CD4-positive, CD25-positive, alpha-beta regulatory T cell (primary cell): Measurements from ENCODE around the gene TUBGCP5. TPM values are rescaled to one million over a fixed set of nuclear protein-coding genes. Genes with fewer than 3 reads are reported as not detected.
A peak's percentile ranks its signal among the peaks of the same experiment; 100 is the strongest.
"Not testable (repeated sequence)": the region's sequence is repeated elsewhere in the genome, so short reads cannot be mapped to it uniquely, and the experiment has no call there.

Source experiments
- ATAC-seq, 2 donors: fragments of 150-1000 bp; cut with Tn5 transposase; one replicate each; pipeline ENCODE4 v1.10.0; 2021; ENCODE audit warnings: low read depth in 2 of 2, moderate number of reproducible peaks in 2 of 2, moderate library complexity in 1 of 2
- DNase-seq, 3 donors: peaks; one replicate each; pipeline versions ENCODE4 v3.0.0 to v3.0.0-alpha.2; 2012 to 2022; ENCODE audit warnings: mixed read lengths in 1 of 3
- H3K27ac ChIP-seq: one replicate; pipeline ENCODE4 v1.7.0; 2013; ENCODE audit warnings: mild to moderate bottlenecking, low read length; ENCODE audit not compliant: insufficient read depth, poor library complexity, severe bottlenecking
- H3K27me3 ChIP-seq: one replicate; pipeline ENCODE4 v1.7.0; 2013; ENCODE audit warnings: low read length; ENCODE audit not compliant: control insufficient read depth, insufficient read depth
- H3K36me3 ChIP-seq: one replicate; pipeline ENCODE4 v1.7.0; 2013; ENCODE audit warnings: mild to moderate bottlenecking, low read length, moderate library complexity; ENCODE audit not compliant: control insufficient read depth, insufficient read depth
- H3K4me1 ChIP-seq: 2 replicates; pipeline ENCODE4 v1.7.0; 2013; ENCODE audit warnings: mild to moderate bottlenecking, low read length; ENCODE audit not compliant: insufficient read depth, control insufficient read depth, poor library complexity, severe bottlenecking
- H3K4me3 ChIP-seq: one replicate; pipeline ENCODE4 v1.7.0; 2013; ENCODE audit warnings: low read depth, mild to moderate bottlenecking, low read length, moderate library complexity
- H3K9me3 ChIP-seq, 2 experiments: 1 replicate in 1 of 2; 2 replicates in 1 of 2; pipeline ENCODE4 v1.7.0; 2013; ENCODE audit warnings: low read length in 2 of 2, mild to moderate bottlenecking in 1 of 2, moderate library complexity in 1 of 2; ENCODE audit not compliant: control insufficient read depth in 2 of 2
- H3K27ac Mint-ChIP-seq, 3 donors: one replicate each; pipeline ENCODE4 v1.8.0; 2020 to 2022; ENCODE audit warnings: mild to moderate bottlenecking in 3 of 3, mixed read lengths in 3 of 3, moderate library complexity in 2 of 3
- H3K27me3 Mint-ChIP-seq: one replicate; pipeline ENCODE4 v1.8.0; 2022; ENCODE audit warnings: mild to moderate bottlenecking, mixed read lengths
- H3K36me3 Mint-ChIP-seq: one replicate; pipeline ENCODE4 v1.8.0; 2020; ENCODE audit warnings: mixed read lengths
- H3K4me1 Mint-ChIP-seq, 4 donors: one replicate each; pipeline ENCODE4 v1.8.0; 2020 to 2022; ENCODE audit warnings: mixed read lengths in 4 of 4, mild to moderate bottlenecking in 1 of 4
- H3K4me3 Mint-ChIP-seq, 4 donors: one replicate each; pipeline ENCODE4 v1.8.0; 2020 to 2022; ENCODE audit warnings: mild to moderate bottlenecking in 4 of 4, mixed read lengths in 4 of 4, moderate library complexity in 3 of 4
- H3K9me3 Mint-ChIP-seq, 7 donors: one replicate each; pipeline ENCODE4 v1.8.0; 2020 to 2022; ENCODE audit warnings: mixed read lengths in 7 of 7, mild to moderate bottlenecking in 3 of 7, moderate library complexity in 2 of 7
- polyA plus RNA-seq, 4 donors: library from polyadenylated mRNA; unstranded; fragments of 300-500 nt; fragmentation: Illumina TruSeq; gene quantifications; one replicate each; pipeline ENCODE4 v1.2.3, GENCODE V29; 2021
- total RNA-seq: library from RNA; stranded (reverse); gene quantifications from one replicate; pipeline ENCODE4 v1.2.3, GENCODE V29; 2022

TUBGCP5 gene
- total RNA-seq (20.2 TPM), polyA plus RNA-seq (1 to 10 TPM; 5.0 to 9.3 (median 7.1) TPM)

DNA sequence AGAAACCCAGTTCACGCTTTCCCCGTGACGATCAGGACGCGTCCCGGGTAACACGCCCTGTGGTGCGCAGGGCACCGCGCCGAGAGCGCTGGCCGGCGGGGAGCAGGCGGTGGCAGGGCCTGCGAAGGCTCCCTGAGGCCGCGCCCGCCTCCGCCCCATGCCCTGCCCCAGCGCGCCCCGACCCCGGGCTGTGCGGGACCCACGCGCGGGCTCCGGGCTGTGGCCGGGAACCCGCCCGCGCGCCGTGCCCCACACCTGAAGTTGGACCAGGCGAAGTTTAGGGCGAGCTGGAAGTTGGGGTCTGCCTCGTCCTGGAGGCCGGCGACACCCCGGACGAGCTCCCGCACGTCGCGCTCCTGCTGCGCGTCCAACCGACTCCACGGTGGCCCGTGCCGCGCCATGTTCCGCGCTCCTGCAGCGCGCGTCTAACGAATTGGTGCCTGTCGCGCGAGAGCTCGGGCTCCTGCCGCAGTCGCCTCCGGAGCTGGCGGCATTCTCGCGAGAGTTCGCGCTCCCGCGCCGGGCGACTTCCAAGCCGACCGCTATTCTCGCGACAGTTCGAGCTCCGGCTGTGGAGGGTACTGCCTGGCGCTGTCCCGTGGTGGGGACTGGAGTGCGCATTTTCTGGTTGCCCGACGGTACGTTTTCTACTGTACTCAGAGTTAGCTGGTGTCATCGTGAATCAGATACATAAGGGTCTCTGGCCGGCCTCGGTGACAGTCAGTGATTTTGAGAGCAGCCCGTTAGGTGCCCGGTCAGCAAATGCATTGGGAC is at the start of gene TUBGCP5:
TUBGCP5 (minus strand) TSS at position 427 of the 774 bp plus-strand sequence; CDS start at position 401, 26 bp downstream.
- H3K36me3 Mint-ChIP-seq = peaks cover 15% of the 10 kb centered on the region
- ATAC-seq = peak; percentile 95 to 96
- peak within 1 kb of the TSS; percentile 91 to 98 (median 94) for H3K4me3 Mint-ChIP-seq
- Histone ChIP-seq H3K27ac (peak within 1 kb of the TSS; percentile 61), H3K27me3 (no peaks in the 10 kb centered on the region), H3K36me3 (peaks cover 8% of the 10 kb centered on the region), H3K4me3 (peak within 1 kb of the TSS; percentile 89), H3K9me3 (no peaks in the 10 kb centered on the region), H3K4me1 (peaks cover 19% of the 10 kb centered on the region)
- H3K4me1 Mint-ChIP-seq = peaks cover 14 to 35% (median 19%) of the 10 kb centered on the region in 4 donors
- H3K27ac Mint-ChIP-seq = peak within 1 kb of the TSS; percentile 90 to 94 (median 93)
- H3K9me3 Mint-ChIP-seq = peaks cover 0 to 2% (median 0%) of the 10 kb centered on the region in 7 donors
- H3K27me3 Mint-ChIP-seq = no peaks in the 10 kb centered on the region
- DNase-seq = peak; percentile 92 to 98 (median 97)

DNA sequence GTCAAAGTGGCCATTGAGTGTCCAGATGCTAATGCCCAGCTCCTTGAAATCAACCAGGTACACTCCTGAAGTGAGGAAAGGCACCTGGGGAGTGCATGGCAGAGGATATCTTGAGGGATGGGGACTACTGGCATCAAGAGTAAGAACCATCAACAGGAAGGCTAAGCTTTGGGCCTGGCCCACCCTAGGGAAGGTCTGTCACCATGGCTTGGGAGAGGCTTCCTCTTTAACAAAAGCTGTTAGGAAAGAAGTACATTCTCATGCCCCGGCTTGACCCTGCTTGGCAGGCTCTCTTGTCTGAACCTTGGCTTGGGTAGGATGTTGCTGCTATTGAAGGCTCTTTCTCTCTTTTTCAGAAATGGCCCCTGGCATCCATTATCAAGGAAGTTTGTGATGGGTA is 43.7 kb upstream of the TUBGCP5 start:
- no peak overlapping the region for H3K4me3 Mint-ChIP-seq

DNA sequence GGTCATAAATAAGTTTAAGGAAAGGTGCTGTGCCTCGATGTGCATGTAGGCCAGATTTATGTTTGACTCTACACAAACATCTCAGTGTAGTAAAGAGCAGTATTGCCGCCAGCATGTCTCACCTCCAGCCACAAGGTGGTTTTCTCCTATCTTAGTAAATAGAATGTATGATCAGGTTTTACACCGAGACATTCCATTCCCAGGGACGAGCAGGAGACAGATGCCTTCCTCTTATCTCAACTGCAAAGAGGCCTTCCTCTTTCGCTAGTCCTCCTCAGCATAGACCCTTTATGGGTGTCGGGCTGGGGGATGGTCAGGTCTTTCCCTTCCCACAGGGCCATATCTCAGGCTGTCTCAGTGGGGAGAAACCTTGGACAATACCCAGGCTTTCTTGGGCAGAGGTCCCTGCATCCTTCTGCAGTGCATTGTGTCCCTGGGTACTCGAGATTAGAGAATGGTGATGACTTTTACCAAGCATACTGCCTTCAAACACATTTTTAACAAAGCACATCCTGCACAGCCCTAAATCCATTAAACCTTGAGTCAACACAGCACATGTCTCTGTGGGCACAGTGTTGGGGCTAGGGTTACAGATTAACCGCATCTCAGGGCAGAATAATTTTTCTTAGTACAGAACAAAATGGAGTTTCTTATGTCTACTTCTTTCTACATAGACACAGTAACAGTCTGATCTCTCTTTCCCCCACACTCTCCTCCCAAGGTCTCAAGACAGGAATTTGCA is 42.8 kb upstream of the TUBGCP5 start:
- H3K4me1 ChIP-seq, H3K9me3 ChIP-seq, H3K36me3 ChIP-seq, H3K36me3 Mint-ChIP-seq, DNase-seq, H3K27ac Mint-ChIP-seq, H3K4me3 Mint-ChIP-seq, H3K27ac ChIP-seq, H3K9me3 Mint-ChIP-seq, H3K4me3 ChIP-seq, ATAC-seq, H3K27me3 Mint-ChIP-seq, H3K4me1 Mint-ChIP-seq, H3K27me3 ChIP-seq: not testable (repeated sequence)

More for the DNA sequence above, 43.7 kb upstream of the TUBGCP5 start:
- no peak for ATAC-seq
- Histone ChIP-seq H3K27ac (no peak overlapping the region), H3K36me3 (no peaks in the 10 kb centered on the region), H3K4me3 (no peak overlapping the region), H3K4me1 (no peaks in the 10 kb centered on the region), H3K27me3 (no peaks in the 10 kb centered on the region), H3K9me3 (no peaks in the 10 kb centered on the region)
- H3K27me3 Mint-ChIP-seq = peaks cover 4% of the 10 kb centered on the region
- no peak overlapping the region for H3K27ac Mint-ChIP-seq
- H3K36me3 Mint-ChIP-seq = no peaks in the 10 kb centered on the region
- DNase-seq = no peak
- no peaks in the 10 kb centered on the region for H3K4me1 Mint-ChIP-seq
- H3K9me3 Mint-ChIP-seq = peaks cover 0 to under 1% (median 0%) of the 10 kb centered on the region in 7 donors

DNA sequence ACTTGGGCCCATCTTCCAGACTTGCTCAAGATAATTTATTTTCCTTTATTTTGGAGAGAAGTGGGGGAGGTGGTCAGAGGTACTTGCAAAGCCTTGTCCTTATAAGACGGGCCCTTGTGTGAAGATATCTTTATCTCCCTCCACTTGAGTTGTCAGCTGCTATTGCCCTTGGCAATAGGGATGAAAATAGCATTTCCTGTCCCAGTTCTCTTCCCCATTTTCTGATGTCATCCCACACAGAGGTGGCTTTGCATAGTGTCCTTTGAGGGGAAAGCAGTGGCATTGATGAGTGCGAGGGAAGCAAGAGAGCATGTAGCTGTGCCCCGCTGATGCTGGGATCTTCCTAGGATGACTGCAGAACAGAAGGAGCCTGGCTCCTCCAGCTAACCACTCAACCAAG is 41.9 kb upstream of the TUBGCP5 start:
- Histone ChIP-seq H3K4me1 (no peaks in the 10 kb centered on the region), H3K9me3 (no peaks in the 10 kb centered on the region), H3K27me3 (no peaks in the 10 kb centered on the region), H3K36me3 (no peaks in the 10 kb centered on the region), H3K27ac (no peak overlapping the region), H3K4me3 (no peak overlapping the region)
- H3K36me3 Mint-ChIP-seq = no peaks in the 10 kb centered on the region
- no peak overlapping the region for H3K4me3 Mint-ChIP-seq
- peaks cover 0 to 2% (median 0%) of the 10 kb centered on the region in 7 donors for H3K9me3 Mint-ChIP-seq
- H3K4me1 Mint-ChIP-seq = no peaks in the 10 kb centered on the region
- no peak for ATAC-seq
- H3K27me3 Mint-ChIP-seq = peaks cover 4% of the 10 kb centered on the region
- no peak overlapping the region for H3K27ac Mint-ChIP-seq
- no peak for DNase-seq

GRCh38 chr15:23079766-23080165 is 40.4 kb upstream of the TUBGCP5 start:
- Histone ChIP-seq H3K27me3 (no peaks in the 10 kb centered on the region), H3K36me3 (no peaks in the 10 kb centered on the region), H3K27ac (no peak overlapping the region), H3K9me3 (no peaks in the 10 kb centered on the region), H3K4me3 (no peak overlapping the region), H3K4me1 (no peaks in the 10 kb centered on the region)
- H3K27me3 Mint-ChIP-seq = peaks cover 4% of the 10 kb centered on the region
- no peak for ATAC-seq
- H3K4me3 Mint-ChIP-seq = no peak overlapping the region
- H3K36me3 Mint-ChIP-seq = no peaks in the 10 kb centered on the region
- H3K9me3 Mint-ChIP-seq = peaks cover 0 to 2% (median 0%) of the 10 kb centered on the region in 7 donors
- no peak for DNase-seq
- H3K27ac Mint-ChIP-seq = no peak overlapping the region
- no peaks in the 10 kb centered on the region for H3K4me1 Mint-ChIP-seq

DNA sequence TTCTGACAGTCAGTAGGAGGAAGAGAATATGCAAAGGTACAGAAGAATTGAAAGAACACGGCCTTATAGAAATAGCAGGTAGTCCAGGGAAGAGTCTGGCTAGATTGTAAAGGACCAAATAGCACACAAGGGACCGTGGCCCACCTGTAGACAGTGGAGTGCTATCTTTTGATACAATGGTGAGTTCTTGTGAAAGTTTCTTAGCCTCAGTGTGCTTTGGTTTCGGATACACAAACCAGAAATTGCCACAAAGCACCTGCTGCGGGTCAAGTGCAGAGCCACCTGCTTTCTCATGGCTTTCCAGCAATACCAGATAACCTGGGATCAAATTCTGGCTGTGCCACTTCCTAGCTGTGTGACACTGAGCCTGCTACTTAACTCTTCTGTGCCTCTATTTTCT is 36.6 kb upstream of the TUBGCP5 start:
- Histone ChIP-seq H3K27me3 (no peaks in the 10 kb centered on the region), H3K9me3 (no peaks in the 10 kb centered on the region), H3K27ac (no peak overlapping the region), H3K4me1 (no peaks in the 10 kb centered on the region), H3K36me3 (no peaks in the 10 kb centered on the region), H3K4me3 (no peak overlapping the region)
- Mint-ChIP-seq H3K4me1 (no peaks in the 10 kb centered on the region), H3K27me3 (peaks cover 9% of the 10 kb centered on the region), H3K27ac (no peak overlapping the region), H3K36me3 (no peaks in the 10 kb centered on the region), H3K4me3 (no peak overlapping the region), H3K9me3 (peaks cover 0 to 2% (median 0%) of the 10 kb centered on the region in 7 donors)
- DNase-seq (no peak), ATAC-seq (no peak)

GRCh38 chr15:23074684-23075083 is 35.3 kb upstream of the TUBGCP5 start:
- ATAC-seq (no peak), DNase-seq (no peak)
- H3K4me1 ChIP-seq = no peaks in the 10 kb centered on the region
- peaks cover 0 to 2% (median 0%) of the 10 kb centered on the region in 7 donors for H3K9me3 Mint-ChIP-seq
- H3K27me3 Mint-ChIP-seq = peaks cover 10% of the 10 kb centered on the region
- no peaks in the 10 kb centered on the region for H3K36me3 ChIP-seq
- H3K27ac ChIP-seq = no peak overlapping the region
- no peaks in the 10 kb centered on the region for H3K27me3 ChIP-seq
- H3K9me3 ChIP-seq = no peaks in the 10 kb centered on the region
- H3K4me3 ChIP-seq = no peak overlapping the region
- no peak overlapping the region for H3K4me3 Mint-ChIP-seq
- no peaks in the 10 kb centered on the region for H3K36me3 Mint-ChIP-seq
- H3K27ac Mint-ChIP-seq = no peak overlapping the region
- H3K4me1 Mint-ChIP-seq = no peaks in the 10 kb centered on the region
